ENCODE results near the gene FCSK. TPM values are rescaled to one million over a fixed set of nuclear protein-coding genes. Genes with fewer than 3 reads are reported as not detected.
"Not testable (repeated sequence)": the region's sequence is repeated elsewhere in the genome, so short reads cannot be mapped to it uniquely, and the experiment has no call there.

FCSK gene
- total RNA-seq, 4 donors from 2014 or later, result 8.0 to 13.5 (median 11.1) TPM

DNA sequence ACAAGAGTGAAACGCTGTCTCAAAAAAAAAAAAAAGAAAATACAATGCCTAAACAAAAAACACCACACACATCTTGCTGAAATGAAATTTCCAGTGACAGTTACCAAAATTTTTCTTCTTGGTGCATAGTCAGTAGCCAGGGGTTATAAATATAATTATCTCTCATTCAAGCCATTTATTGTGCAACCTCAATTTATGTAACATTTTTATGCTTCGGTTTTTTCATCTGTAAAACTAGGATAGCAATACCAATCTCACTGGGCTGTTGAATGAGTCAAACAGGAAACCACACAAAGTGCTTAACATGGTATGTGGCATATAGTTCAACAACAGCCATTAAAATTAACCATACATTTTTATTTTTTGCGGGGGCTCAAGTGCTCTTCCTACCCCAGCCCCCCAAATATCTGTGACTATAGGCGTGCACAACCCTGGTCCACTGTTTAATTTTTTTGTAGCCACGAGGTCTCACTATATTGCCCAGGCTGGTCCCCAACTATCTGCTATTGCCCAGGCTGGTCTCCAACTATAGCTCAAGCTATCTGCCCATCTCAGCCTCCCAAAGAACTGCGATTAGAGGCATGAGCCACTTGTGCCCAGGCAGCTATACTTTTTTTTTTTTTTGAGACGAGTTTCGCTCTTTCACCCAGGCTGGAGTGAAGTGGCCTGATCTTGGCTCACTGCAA is 66.4 kb downstream of the FCSK start:
- no peak for ATAC-seq
- H3K27me3 ChIP-seq, result no peaks in the 10 kb centered on the region
- no peaks in the 10 kb centered on the region for H3K9me3 ChIP-seq
- TF ChIP-seq, protein P1, sequence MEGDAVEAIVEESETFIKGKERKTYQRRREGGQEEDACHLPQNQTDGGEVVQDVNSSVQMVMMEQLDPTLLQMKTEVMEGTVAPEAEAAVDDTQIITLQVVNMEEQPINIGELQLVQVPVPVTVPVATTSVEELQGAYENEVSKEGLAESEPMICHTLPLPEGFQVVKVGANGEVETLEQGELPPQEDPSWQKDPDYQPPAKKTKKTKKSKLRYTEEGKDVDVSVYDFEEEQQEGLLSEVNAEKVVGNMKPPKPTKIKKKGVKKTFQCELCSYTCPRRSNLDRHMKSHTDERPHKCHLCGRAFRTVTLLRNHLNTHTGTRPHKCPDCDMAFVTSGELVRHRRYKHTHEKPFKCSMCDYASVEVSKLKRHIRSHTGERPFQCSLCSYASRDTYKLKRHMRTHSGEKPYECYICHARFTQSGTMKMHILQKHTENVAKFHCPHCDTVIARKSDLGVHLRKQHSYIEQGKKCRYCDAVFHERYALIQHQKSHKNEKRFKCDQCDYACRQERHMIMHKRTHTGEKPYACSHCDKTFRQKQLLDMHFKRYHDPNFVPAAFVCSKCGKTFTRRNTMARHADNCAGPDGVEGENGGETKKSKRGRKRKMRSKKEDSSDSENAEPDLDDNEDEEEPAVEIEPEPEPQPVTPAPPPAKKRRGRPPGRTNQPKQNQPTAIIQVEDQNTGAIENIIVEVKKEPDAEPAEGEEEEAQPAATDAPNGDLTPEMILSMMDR (IDR thresholded peaks at IDR 0.05 in 4 of 5, conservative IDR thresholded peaks at IDR 0.05 in 1 of 5), result no peak
- TF ChIP-seq POLR2A (IDR thresholded peaks at IDR 0.05), result no peak
- H3K4me1 ChIP-seq, result peaks cover 18 to 24% of the 10 kb centered on the region in 2 donors
- no peak overlapping the region for H3K4me3 ChIP-seq
- intact Hi-C loops (cut with DNase I; ENCODE audit: low total_unique reads) (loop anchor here (5.0 kb wide), 1 partner anchor 138 kb away; no protein-coding TSS in a partner anchor), in situ Hi-C loops (cut with MboI; ENCODE audit: low sequenced_read_pairs in 4 of 4) (no loop called here)
- H3K36me3 ChIP-seq, result peaks cover 0 to 29% of the 10 kb centered on the region in 2 donors
- DNase-seq, result no peak
- no peak overlapping the region for H3K27ac ChIP-seq

DNA sequence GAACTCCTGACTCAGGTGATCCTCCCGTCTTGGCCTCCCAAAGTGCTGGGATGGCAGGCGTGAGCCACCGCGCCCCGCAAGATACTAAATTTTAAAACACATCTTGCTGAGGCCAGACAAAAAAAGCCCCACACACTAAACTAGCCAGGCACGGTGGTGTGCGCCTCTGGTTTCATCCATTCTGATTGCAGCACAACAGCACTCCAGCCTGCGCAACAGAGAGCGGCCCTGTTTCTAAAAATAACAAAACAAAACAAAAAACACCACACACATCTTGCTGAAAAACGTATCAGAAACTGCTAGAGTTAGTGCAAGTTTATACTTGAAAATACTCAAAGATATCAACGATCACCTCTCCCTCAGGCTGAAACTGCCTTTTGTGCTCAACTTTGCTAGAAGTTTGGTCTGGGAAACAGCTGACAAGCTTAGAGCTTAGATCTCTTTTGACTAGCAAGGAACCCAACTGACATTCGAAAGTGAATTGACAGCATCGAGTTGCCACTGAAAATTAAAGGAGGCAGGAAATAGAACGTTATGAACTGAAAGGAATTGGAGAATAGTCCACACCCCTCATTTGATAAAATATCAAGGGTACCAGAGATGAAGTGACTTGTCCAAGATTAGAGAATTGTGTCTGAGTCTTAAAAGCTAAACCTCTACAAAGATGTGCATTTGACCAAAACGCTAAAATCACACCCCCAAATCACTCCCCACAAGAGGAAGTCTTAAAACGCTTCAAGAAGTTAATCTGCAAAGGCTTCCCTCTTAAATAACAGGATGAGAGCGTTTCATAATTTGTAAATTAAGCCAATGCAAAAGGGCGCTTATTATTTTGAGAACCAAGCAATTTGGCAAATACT is 68.1 kb downstream of the FCSK start:
- no peak for TF ChIP-seq POLR2A (IDR thresholded peaks at IDR 0.05)
- TF ChIP-seq, protein P1 (IDR thresholded peaks at IDR 0.05 in 4 of 5, conservative IDR thresholded peaks at IDR 0.05 in 1 of 5), result no peak
- H3K4me3 ChIP-seq, result peak overlapping the region; percentile 78 to 99 (median 90)
- H3K27ac ChIP-seq, result peak overlapping the region; percentile 88 to 95 (median 92)
- in situ Hi-C loops (cut with MboI; ENCODE audit: low sequenced_read_pairs in 4 of 4), result no loop called here
- no peaks in the 10 kb centered on the region for H3K27me3 ChIP-seq
- H3K36me3 ChIP-seq, result peaks cover 0 to 26% of the 10 kb centered on the region in 2 donors
- intact Hi-C loops (cut with DNase I; ENCODE audit: low total_unique reads), result loop anchor here (5.0 kb wide), 1 partner anchor 140 kb away; no protein-coding TSS in a partner anchor
- H3K9me3 ChIP-seq, result no peaks in the 10 kb centered on the region
- no peak for ATAC-seq
- peaks cover 32 to 39% of the 10 kb centered on the region in 2 donors for H3K4me1 ChIP-seq
- no peak for DNase-seq

DNA sequence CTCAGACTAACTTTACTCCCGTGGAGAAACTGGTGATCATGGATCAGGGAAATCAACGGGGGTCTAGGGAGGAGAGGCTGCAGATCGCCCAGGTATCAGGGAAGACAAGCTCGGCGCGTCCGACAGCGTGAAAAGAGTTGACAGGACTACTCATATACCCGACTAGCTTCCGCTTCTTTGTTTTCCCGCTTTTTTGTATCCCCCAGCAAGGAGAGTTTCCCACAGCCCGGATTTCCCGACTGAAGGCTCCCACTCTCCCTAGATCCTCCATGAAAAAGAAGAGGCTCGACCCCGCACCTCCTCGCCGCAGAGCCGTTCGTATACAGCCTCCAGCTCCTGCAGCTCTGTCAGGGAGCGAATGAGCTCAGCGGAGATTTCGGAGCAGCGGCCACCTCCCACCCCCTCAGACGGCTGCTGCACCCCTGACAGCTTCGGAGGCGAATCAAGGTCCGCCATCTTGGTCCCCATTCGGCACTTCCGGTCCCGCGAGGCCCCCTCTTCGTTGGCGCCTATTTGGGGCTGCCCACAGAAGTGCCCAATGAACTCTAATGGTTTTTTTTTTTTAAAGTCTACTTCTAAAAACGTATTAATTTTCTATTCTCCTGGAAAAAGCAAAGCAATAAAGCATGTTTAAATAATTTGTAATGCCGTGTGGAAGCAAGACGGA is 68.8 kb downstream of the FCSK start, which contains the start of gene COG4:
Gene COG4, minus strand, starts transcription at position 479 of the 667 bp plus-strand sequence. Its CDS starts 11 bp downstream, at position 468.
- Histone ChIP-seq H3K4me1 (peaks cover 35 to 43% of the 10 kb centered on the region in 2 donors), H3K27me3 (no peaks in the 10 kb centered on the region), H3K4me3 (peak within 1 kb of the TSS; percentile 78 to 99 (median 90)), H3K9me3 (no peaks in the 10 kb centered on the region), H3K36me3 (peaks cover 0 to 18% of the 10 kb centered on the region in 2 donors), H3K27ac (peak within 1 kb of the TSS; percentile 88 to 95 (median 92))
- intact Hi-C loops (cut with DNase I; ENCODE audit: low total_unique reads), result loop anchor here (5.0 kb wide), 1 partner anchor 141 kb away; no protein-coding TSS in a partner anchor
- in situ Hi-C loops (cut with MboI; ENCODE audit: low sequenced_read_pairs in 4 of 4), result no loop called here
- TF ChIP-seq POLR2A (IDR thresholded peaks at IDR 0.05), result no peak
- TF ChIP-seq, protein P1 (IDR thresholded peaks at IDR 0.05 in 4 of 5, conservative IDR thresholded peaks at IDR 0.05 in 1 of 5), result no peak
- DNase-seq (peak; percentile 81 to 83), ATAC-seq (peak; percentile 86 to 87)

DNA sequence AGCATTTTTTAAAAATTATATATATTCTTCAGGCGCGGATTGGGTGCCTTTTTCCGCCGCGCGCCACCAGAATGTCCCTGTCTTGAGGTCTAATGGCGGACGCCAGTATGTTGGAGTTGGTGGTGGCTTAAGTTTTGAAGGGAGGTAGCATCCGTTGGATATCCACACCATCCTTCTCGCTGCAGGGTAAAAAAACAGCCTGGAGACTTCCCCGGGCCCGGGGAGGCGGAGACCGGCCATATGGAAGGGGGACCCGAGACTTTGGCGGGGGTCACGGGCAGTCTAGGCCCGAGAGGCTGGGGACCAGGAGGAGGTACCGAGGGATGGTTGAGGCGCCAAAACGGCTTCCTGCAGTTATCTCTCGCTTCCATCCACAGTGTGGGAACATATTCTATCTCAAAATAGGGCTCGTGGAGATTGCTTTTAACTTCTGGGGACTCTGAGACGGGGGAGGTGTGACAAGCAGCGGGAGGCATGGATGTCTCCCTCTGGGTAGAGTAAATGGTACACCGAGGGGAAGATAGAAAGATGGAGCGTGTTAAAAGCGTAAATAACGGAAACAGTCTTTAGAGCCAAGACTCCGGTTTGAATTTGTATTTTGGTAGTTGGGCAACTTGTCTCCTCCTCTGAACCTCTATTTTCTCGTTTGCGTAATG is 69.5 kb downstream of the FCSK start, which contains the start of gene SF3B3:
Gene SF3B3, plus strand, starts transcription at position 74 of the 656 bp plus-strand sequence. CDS start 2,841 bp downstream, outside the sequence.
- peaks cover 40 to 45% of the 10 kb centered on the region in 2 donors for H3K4me1 ChIP-seq
- intact Hi-C loops (cut with DNase I; ENCODE audit: low total_unique reads), result loop anchor here (5.0 kb wide), 1 partner anchor 142 kb away; no protein-coding TSS in a partner anchor
- in situ Hi-C loops (cut with MboI; ENCODE audit: low sequenced_read_pairs in 4 of 4), result no loop called here

DNA sequence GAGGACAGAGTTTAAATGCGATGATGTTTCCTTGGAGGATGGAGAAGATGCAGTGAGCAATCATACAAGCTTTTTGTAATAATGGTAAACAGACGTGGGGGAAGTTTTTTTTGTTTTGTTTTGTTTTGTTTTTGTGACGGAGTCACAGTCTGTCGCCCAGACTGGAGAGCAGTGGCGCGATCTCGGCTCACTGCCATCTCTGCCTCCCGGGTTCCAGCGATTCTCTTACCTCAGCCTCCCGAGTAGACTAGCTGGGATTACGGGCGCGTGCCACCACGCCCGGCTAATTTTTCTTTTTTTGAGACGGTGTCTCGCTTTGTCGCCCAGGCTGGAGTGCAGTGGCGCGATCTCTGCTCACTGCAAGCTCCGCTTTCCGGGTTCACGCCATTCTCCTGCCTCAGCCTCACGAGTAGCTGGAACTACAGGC is 70.0 kb downstream of the FCSK start:
- H3K4me1 ChIP-seq, result peaks cover 46 to 50% of the 10 kb centered on the region in 2 donors
- H3K27me3 ChIP-seq; in situ Hi-C loops (cut with MboI; ENCODE audit: low sequenced_read_pairs in 4 of 4); H3K9me3 ChIP-seq: not testable (repeated sequence)
- H3K27ac ChIP-seq, result peak overlapping the region; percentile 88 to 95 (median 92)
- intact Hi-C loops (cut with DNase I; ENCODE audit: low total_unique reads), result loop anchor here (5.0 kb wide), 1 partner anchor 142 kb away; no protein-coding TSS in a partner anchor
- peak; percentile 15 to 28 for ATAC-seq
- H3K4me3 ChIP-seq, result peak overlapping the region; percentile 78 to 99 (median 90)
- peaks cover 0 to 24% of the 10 kb centered on the region in 2 donors for H3K36me3 ChIP-seq
- DNase-seq, result peak in 1 of 2 donors; percentile 45

More for the DNA sequence above, 69.5 kb downstream of the FCSK start, which contains the start of gene SF3B3:
- DNase-seq (peak; percentile 45 to 63), ATAC-seq (peak; percentile 81 to 84)
- Histone ChIP-seq H3K9me3 (no peaks in the 10 kb centered on the region), H3K27me3 (no peaks in the 10 kb centered on the region), H3K27ac (peak within 1 kb of the TSS; percentile 88 to 95 (median 92)), H3K36me3 (peaks cover 0 to 18% of the 10 kb centered on the region in 2 donors), H3K4me3 (peak within 1 kb of the TSS; percentile 78 to 99 (median 90))
- TF ChIP-seq POLR2A (IDR thresholded peaks at IDR 0.05), result peak; percentile 49 to 60
- TF ChIP-seq, protein P1 (IDR thresholded peaks at IDR 0.05 in 4 of 5, conservative IDR thresholded peaks at IDR 0.05 in 1 of 5), result no peak
